Activated naive CD4-positive, alpha-beta T cell (primary cell): ENCODE results near the gene MEOX2.

Source experiments
- DNase-seq, 4 experiments: peaks; one replicate each; lab custom pipeline; 2025; lab: John Stamatoyannopoulos, UW

The MEOX2 gene

GRCh38 chr7:15686295-15686956, at the start of gene MEOX2:
Gene MEOX2 (minus strand): TSS chr7:15686683. CDS start chr7:15686402, 281 bp downstream.
- DNase-seq: no peak

DNA sequence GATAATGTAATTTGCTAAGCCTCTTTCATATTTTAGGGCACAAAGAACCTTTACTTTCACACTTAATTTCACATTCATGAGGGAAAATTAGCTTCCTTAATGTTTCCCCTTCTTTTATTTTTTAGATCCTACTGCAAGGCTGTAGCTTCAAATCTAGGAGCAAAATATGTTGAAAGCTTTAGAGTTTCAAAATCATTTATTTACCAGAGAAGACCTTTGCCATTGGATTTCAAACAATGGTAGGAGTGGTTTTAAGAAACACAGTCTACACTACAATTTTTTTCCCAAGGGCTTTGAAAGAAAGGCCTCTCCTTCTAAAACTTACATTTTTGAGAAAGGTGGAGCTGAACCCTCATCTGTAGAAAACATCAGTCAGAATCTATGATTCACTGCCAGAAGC, 43.3 kb upstream of the MEOX2 start:
- no peak for DNase-seq

DNA sequence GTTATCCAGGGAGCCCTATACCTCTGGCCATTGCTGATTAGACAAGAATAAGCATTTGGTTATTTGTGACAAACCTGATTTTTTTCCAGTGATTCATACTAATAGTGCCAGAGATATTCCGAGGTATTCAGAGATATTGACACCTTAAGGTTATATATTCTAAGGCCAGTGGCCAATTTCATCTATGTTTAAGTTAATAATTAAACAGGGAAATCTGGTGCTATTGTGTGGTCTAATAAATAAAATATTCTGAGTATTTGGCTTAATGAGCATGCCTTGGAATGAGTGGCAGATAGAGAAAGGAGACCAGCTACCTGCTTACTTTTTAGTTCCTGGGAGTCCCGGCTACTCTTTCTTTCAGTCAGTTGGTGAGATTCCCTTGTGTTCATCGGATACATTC, 38.6 kb upstream of the MEOX2 start:
- DNase-seq: no peak

GRCh38 chr7:15723841-15724240, 37.4 kb upstream of the MEOX2 start:
- DNase-seq: no peak

GRCh38 chr7:15720849-15721471, 34.5 kb upstream of the MEOX2 start:
- no peak for DNase-seq

- DNase-seq: no peak
Observed at GRCh38 chr7:15719311-15719710, 32.8 kb upstream of the MEOX2 start.

DNA sequence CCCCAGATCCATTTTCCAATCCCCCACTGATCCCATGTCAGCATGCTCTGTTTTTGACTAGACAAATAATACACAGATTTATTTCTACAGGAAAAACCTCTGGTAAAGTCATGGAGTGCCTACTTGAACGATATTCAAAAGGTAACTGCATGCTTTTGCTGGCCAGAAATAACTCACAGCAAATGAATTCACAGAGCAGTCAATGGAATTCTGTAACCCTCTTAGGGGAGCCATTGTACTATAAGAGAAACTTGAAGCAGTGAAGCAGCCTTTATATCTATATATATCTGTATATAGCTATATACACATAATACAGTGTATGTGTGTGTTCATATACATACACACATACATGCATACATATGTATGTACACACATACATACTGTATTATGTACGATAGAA, 29.0 kb upstream of the MEOX2 start:
- DNase-seq: no peak

DNA sequence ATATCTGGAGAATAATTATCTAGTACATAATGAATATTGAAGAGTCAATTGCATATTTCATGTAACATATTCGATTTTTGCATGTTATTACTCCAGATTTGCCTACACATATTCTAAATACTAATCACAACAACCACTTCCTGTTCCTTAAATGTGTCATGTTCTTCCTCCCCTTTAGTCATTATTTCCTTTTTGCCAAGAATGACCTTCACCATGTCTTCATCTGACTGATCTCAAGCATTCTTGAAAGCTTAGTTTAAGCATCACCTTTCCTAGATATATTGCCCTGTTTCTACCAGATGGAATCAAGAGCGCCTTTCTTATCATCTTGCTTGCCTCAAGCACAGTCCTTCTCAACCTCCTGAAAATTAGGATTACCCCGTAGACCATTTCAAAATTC, 23.5 kb upstream of the MEOX2 start:
- no peak for DNase-seq

DNA sequence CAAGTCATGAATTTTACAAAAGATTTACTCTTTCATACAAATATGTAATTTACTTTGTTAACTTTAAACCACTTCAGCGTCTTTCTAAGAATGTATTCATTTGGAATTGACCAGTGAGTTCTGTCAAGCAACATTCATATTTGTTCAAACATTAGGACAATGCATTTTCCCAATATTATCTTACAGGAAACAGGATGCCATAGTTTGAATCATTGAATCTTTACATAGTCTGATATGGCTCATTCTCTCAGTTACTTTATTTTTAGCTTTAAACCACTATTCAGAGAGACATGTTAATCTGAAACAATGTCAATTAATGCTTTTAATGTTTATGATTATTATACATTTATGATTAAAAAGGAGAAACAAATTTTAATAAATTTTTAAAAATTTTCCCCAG, 21.1 kb upstream of the MEOX2 start:
- no peak for DNase-seq

GRCh38 chr7:15703732-15704131, 17.2 kb upstream of the MEOX2 start:
- no peak for DNase-seq

- no peak for DNase-seq
Observed at GRCh38 chr7:15692501-15693020, 6.1 kb upstream of the MEOX2 start.

- no peak for DNase-seq
Observed at GRCh38 chr7:15688911-15689310, 2.4 kb upstream of the MEOX2 start.

DNA sequence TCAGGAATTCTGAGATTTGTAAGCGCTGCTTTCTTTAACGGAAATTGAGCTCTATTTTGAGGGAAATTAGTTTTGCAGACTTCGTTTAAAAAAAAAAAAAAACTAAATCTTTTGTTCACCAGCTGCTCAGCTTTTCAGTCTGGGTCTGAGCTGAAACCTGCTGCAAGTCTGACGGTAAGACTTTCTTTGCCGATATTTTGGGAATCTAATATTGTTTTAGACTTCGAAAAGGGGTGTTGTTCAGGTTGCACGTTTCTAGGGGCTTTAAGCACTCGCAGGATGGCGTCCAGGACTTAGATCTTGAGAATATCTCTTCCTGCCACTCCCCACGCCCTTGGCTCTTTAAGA, 1.8 kb upstream of the MEOX2 start:
- no peak for DNase-seq

- no peak for DNase-seq
Observed at GRCh38 chr7:15687546-15688278, 1.2 kb upstream of the MEOX2 start.

- DNase-seq: no peak
Observed at GRCh38 chr7:15686957-15687545, 568 bp upstream of the MEOX2 start.

- no peak for DNase-seq
Observed at GRCh38 chr7:15685358-15686294, 857 bp downstream of the MEOX2 start.

DNA sequence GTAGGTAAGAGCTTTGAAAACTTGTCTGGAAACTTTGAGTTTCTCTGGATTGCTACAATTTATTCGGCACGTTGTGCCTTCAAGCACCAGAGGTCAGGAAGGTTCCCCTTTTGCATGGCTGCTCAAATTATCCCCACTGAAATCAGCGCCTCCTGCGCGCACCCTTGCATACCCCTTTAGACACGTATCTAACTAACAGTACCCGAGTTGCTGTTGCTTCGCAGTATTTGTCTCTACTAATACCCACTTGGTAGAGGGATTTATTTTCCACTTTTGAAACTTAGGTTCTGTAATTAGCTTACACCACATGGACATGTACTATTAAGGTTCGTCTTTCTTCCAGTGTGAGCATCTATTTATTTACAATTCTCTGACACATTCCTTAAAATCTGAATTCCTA, 1.6 kb downstream of the MEOX2 start:
- no peak for DNase-seq

DNA sequence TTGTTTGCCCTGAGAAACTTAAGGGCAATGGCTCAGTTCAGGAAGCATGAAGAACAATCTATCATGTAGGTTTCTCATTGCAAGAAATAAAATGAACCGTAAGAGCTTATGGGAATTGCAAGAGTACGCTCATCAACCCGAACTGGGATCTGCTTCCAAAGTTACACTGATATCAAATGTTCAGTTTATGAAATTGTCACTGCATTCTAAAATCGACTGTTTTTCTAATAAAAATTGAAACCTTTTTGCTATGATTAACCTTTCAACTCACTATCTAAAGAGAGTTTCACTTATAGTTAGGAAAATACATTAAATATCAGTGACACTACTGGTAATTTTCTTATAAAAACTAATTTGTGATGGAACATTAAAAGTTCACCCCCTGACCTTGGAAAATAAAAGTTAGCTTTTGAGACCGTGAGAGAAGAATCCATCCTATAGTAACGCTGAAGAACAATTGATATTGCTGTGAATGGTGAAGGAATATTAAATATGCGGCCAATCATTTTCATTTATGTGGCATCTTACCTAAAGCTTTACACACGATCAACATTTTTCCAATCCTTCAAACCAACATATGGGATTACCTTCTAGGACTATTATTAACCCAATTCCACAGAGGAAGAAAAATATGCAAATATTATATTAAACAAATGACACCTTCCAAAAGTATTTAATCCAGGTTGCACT, 2.2 kb downstream of the MEOX2 start:
- DNase-seq: no peak

DNA sequence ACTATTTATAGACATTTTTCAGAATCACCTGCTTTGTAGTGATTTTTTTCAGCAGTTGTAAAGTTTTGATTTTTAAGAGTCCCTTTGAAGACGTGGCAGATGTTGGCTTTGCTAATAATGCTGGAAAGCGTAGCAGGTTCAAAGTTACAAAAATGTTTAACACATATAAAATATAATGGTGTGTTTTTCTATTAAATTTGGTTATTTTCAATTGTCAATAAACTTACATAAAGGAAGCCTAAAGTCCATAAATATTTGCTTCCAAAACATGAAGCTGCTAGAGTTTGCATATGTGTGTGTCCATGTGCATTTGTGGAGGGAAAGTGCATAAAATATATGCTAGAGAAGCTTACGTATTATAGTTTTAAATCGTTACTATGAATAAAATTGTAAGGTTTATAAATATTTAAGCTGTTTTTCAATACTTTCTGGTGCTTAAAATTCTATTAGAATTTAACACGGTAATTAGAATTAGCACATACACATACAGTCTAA, 3.7 kb downstream of the MEOX2 start:
- no peak for DNase-seq

DNA sequence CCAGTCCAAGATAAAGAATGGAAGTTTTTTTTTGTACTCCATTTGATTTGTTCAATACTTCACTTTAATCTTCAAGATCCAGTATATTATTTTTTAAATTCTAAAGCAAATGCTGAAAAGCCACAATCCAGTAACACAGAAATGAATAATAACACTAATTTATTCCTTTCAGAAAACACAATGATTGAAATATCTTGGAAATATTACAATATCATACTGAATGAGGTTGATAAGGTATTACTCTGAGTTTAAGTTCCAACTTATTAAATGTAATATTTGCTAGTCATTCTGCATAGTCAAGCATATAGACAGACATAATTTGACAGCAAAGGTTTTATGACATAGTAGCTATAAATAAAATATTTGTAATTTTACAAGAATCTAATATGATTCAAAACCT, 4.4 kb downstream of the MEOX2 start:
- no peak for DNase-seq

GRCh38 chr7:15681631-15682030, 4.9 kb downstream of the MEOX2 start:
- no peak for DNase-seq
